Endothelial cell of umbilical vein (primary cell): ENCODE results near the gene CGAS. TPM values are rescaled to one million over a fixed set of nuclear protein-coding genes. Genes with fewer than 3 reads are reported as not detected.

Experiments used
- BruUV-seq: library from RNA; stranded (reverse); fragments of 400-500 nt; replicated peaks from 2 replicates; lab custom pipeline; 2021; lab: Mats Ljungman, UMichigan
- CTCF ChIA-PET: fragments of 300-600, 350-600 bp; sonication (Branson Sonifier 250); formaldehyde crosslinking; loops from one replicate; lab custom pipeline; 2021; ENCODE audit warnings: antibody characterized with exemption, inconsistent platforms; lab: Charles Lee
- POLR2A ChIA-PET: fragments of 300-600, 350-600 bp; sonication (Branson Sonifier 250); formaldehyde crosslinking; loops from one replicate; lab custom pipeline; 2021; ENCODE audit warnings: antibody characterized with exemption, inconsistent platforms; lab: Charles Lee
- DNase-seq: peaks from one replicate; pipeline ENCODE4 v3.0.0-alpha.2; 2011; ENCODE audit warnings: low read depth, low spot score
- FAIRE-seq: peaks from 2 replicates; lab custom pipeline; 2011; peaks lifted over from hg19 to GRCh38; lab: Jason Lieb, UNC
- H2AFZ ChIP-seq: 2 replicates; pipeline ENCODE4 v1.6.0; 2012; ENCODE audit warnings: low read depth, low read length, control low read depth, inconsistent platforms
- H3K27ac ChIP-seq: 2 replicates; pipeline ENCODE4 v1.5.1; 2011; ENCODE audit warnings: low read depth, mild to moderate bottlenecking, control low read depth, low read length, moderate library complexity; ENCODE audit not compliant: insufficient read depth
- H3K27me3 ChIP-seq, 2 experiments: 2 replicates each; pipeline versions ENCODE4 v1.6.0 to v1.6.1; 2011; ENCODE audit warnings: low read length in 2 of 2, mixed read lengths in 1 of 2; ENCODE audit not compliant: control insufficient read depth in 2 of 2, insufficient read depth in 2 of 2
- H3K36me3 ChIP-seq, 2 experiments: 2 replicates in 1 of 2; 3 replicates in 1 of 2; pipeline ENCODE4 v1.5.1; 2011; ENCODE audit warnings: low read length in 2 of 2, mild to moderate bottlenecking in 1 of 2, moderate library complexity in 1 of 2; ENCODE audit not compliant: control insufficient read depth in 2 of 2, insufficient read depth in 2 of 2; ENCODE audit errors: extremely low read depth in 1 of 2
- H3K4me1 ChIP-seq: 3 replicates; pipeline ENCODE4 v1.5.1; 2011; ENCODE audit warnings: mild to moderate bottlenecking, low read length; ENCODE audit not compliant: control insufficient read depth, insufficient read depth; ENCODE audit errors: extremely low read depth
- H3K4me2 ChIP-seq: 2 replicates; pipeline ENCODE4 v1.6.1; 2011; ENCODE audit warnings: low read length, control low read depth, mixed read lengths; ENCODE audit not compliant: insufficient read depth
- H3K4me3 ChIP-seq, 3 experiments: fragments of 200-600 bp in 1 of 3; sonication (generic), shearing (Covaris generic) in 1 of 3; replicated peaks in 1 of 3; 2 replicates each; pipeline ENCODE4 v1.5.1; 2011 to 2016; ENCODE audit warnings: control low read depth in 3 of 3, low read length in 3 of 3, mild to moderate bottlenecking in 2 of 3, inconsistent platforms in 1 of 3, low read depth in 1 of 3, moderate library complexity in 1 of 3; ENCODE audit not compliant: insufficient read depth in 1 of 3
- H3K79me2 ChIP-seq: 2 replicates; pipeline ENCODE4 v1.6.0; 2012; ENCODE audit warnings: low read length, inconsistent platforms; ENCODE audit not compliant: control insufficient read depth, insufficient read depth
- H3K9ac ChIP-seq: replicated peaks from 2 replicates; pipeline ENCODE3; 2011; ENCODE audit warnings: low read length, control low read depth; ENCODE audit not compliant: insufficient read depth; ENCODE audit errors: extremely low read depth
- H3K9me1 ChIP-seq: replicated peaks from 3 replicates; pipeline ENCODE4 v1.6.0; 2011; ENCODE audit warnings: mild to moderate bottlenecking, low read length; ENCODE audit not compliant: control insufficient read depth, insufficient read depth; ENCODE audit errors: extremely low read depth
- H3K9me3 ChIP-seq: replicated peaks from 2 replicates; pipeline ENCODE4 v1.5.1; 2012; ENCODE audit warnings: low read length, inconsistent platforms; ENCODE audit not compliant: control insufficient read depth, insufficient read depth
- H4K20me1 ChIP-seq: replicated peaks from 2 replicates; pipeline ENCODE3; 2011; ENCODE audit warnings: mild to moderate bottlenecking, low read length; ENCODE audit not compliant: control insufficient read depth, insufficient read depth; ENCODE audit errors: extremely low read depth
- FOS ChIP-seq: IDR thresholded peaks from 2 replicates; pipeline ENCODE4 v1.6.1; 2011; ENCODE audit warnings: mild to moderate bottlenecking, low read length, moderate library complexity, borderline replicate concordance; ENCODE audit not compliant: insufficient read depth
- GATA2 ChIP-seq: IDR thresholded peaks from 2 replicates; pipeline ENCODE4 v1.7.0; 2011; ENCODE audit warnings: low read depth, mild to moderate bottlenecking, moderate library complexity, mixed read lengths, low read length; ENCODE audit not compliant: insufficient read length, insufficient read depth
- JUN ChIP-seq: IDR thresholded peaks from 2 replicates; pipeline ENCODE4 v1.6.1; 2011; ENCODE audit warnings: borderline replicate concordance, low read depth; ENCODE audit not compliant: insufficient read length, insufficient read depth
- POLR2A ChIP-seq: IDR thresholded peaks from 2 replicates; pipeline ENCODE4 v1.6.1; 2012; ENCODE audit warnings: low read depth, mild to moderate bottlenecking, control low read depth, low read length
- dilution Hi-C: fragments of 300-500 bp; cut with MboI; formaldehyde crosslinking; loops from one replicate; pipeline ENCODE4 v1.15.0; 2019; ENCODE audit warnings: low sequenced_read_pairs; ENCODE audit not compliant: extremely low pct_ligation_motif_present
- intact Hi-C: fragments of 100-400 bp; cut with micrococcal nuclease; formaldehyde crosslinking; loops from one replicate; pipeline ENCODE4 v1.10.0; 2022
- polyA plus RNA-seq, 4 experiments: library from polyadenylated mRNA; depleted of rRNA in 3 of 4; stranded (reverse) in 3 of 4; unstranded in 1 of 4; fragments of >200 nt; gene quantifications; 2 replicates each; pipeline versions ENCODE4 v1.2.1 to v1.2.3, GENCODE V29; 2011 to 2012; ENCODE audit warnings: missing spikeins in 1 of 4
- total RNA-seq: library from RNA; stranded (reverse); gene quantifications from 2 replicates; pipeline ENCODE4 v1.2.3, GENCODE V29; 2021

Gene CGAS
- total and polyA plus RNA-seq, 2 donors (not counting 3 experiments of a cell fraction or from before 2014, with no cell fraction given): 1.9 to 7.4 TPM

DNA sequence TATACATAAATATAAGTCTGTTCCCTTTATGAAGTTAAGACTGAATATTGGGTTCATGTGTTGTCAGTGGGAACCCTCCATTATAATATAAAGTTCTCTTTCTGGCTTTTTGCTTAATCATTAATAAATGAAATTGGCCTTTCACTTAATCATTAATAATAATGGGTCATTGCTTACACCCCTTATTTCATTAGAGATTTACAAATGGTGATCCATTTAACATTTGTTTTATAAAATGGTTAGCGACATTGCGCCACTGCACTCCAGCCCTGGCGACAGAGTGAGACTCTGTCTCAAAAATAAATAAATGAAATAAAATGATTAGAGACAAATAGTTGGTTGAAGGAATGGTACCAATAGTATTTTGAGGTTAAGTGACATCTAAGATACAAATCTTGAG, 39.0 kb downstream of the CGAS start:
- no peaks in the 10 kb centered on the region for H3K36me3 ChIP-seq
- no peaks in the 10 kb centered on the region for H3K9me3 ChIP-seq
- H3K4me3 ChIP-seq: no peak overlapping the region
- H3K27ac ChIP-seq: no peak overlapping the region
- TF ChIP-seq POLR2A (no peak), JUN (no peak), FOS (no peak)
- H2AFZ ChIP-seq: no peak overlapping the region
- POLR2A ChIA-PET: no interaction called here
- CTCF ChIA-PET: no interaction called here
- H3K79me2 ChIP-seq: no peaks in the 10 kb centered on the region
- no peak overlapping the region for H3K9ac ChIP-seq
- intact Hi-C loops: no loop called here
- H3K4me1 ChIP-seq: peaks cover 2% of the 10 kb centered on the region
- DNase-seq (no peak), FAIRE-seq (no peak)
- H4K20me1 ChIP-seq: no peaks in the 10 kb centered on the region
- no peaks in the 10 kb centered on the region for H3K27me3 ChIP-seq
- no peak overlapping the region for H3K4me2 ChIP-seq
- no peaks in the 10 kb centered on the region for H3K9me1 ChIP-seq
- dilution Hi-C loops: no loop called here
- no TSS peak for BruUV-seq

DNA sequence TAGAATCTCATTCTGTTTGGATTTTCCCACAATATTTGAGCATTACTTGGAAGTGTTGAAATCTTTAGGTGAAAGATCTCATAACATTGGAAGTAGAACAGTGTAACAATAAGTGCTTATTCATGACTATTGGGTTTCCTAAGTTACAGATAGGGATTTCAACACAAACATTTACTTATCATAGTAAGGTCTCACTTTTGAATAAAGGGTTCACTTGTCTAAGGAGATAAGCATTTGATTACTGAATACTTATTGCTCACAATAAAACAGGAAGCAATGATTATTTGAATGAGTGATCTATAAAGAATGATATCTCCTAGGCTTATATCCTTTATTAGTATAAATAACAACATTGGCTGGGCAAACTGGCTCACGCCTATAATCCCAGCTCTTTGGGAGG, 42.7 kb downstream of the CGAS start:
- H3K4me1 ChIP-seq: peaks cover 2% of the 10 kb centered on the region
- intact Hi-C loops (no loop called here), dilution Hi-C loops (no loop called here)
- no peaks in the 10 kb centered on the region for H3K27me3 ChIP-seq
- H3K27ac ChIP-seq: no peak overlapping the region
- no peak overlapping the region for H3K4me3 ChIP-seq
- H3K9me1 ChIP-seq: no peaks in the 10 kb centered on the region
- no peaks in the 10 kb centered on the region for H3K79me2 ChIP-seq
- no peak overlapping the region for H3K4me2 ChIP-seq
- peak; percentile 52 for TF ChIP-seq GATA2
- no peak for TF ChIP-seq JUN
- H3K36me3 ChIP-seq: no peaks in the 10 kb centered on the region
- no peaks in the 10 kb centered on the region for H3K9me3 ChIP-seq
- CTCF ChIA-PET: no interaction called here
- H4K20me1 ChIP-seq: no peaks in the 10 kb centered on the region
- FAIRE-seq: no peak
- POLR2A ChIA-PET: no interaction called here
- no TSS peak for BruUV-seq
- DNase-seq: no peak
- no peak overlapping the region for H2AFZ ChIP-seq
- H3K9ac ChIP-seq: no peak overlapping the region
